Type B pancreatic cell (in vitro differentiated cells): Measurements from ENCODE around the gene TMEM238L. TPM values are rescaled to one million over a fixed set of nuclear protein-coding genes. Genes with fewer than 3 reads are reported as not detected.

ENCODE experiments used
- DNase-seq: peaks from one replicate; pipeline ENCODE4 v3.0.0; 2021; ENCODE audit warnings: mixed read lengths; ENCODE audit not compliant: unreplicated experiment; ENCODE audit errors: extremely low spot score
- H3K27ac Mint-ChIP-seq: 2 replicates; pipeline ENCODE4 v1.8.0; 2021; ENCODE audit warnings: mild to moderate bottlenecking, mixed read lengths
- H3K27me3 Mint-ChIP-seq: 2 replicates; pipeline ENCODE4 v1.8.0; 2021; ENCODE audit warnings: mixed read lengths
- H3K36me3 Mint-ChIP-seq: 2 replicates; pipeline ENCODE4 v1.8.0; 2021; ENCODE audit warnings: mixed read lengths
- H3K4me1 Mint-ChIP-seq: one replicate; pipeline ENCODE4 v1.8.0; 2021; ENCODE audit warnings: mixed read lengths; ENCODE audit not compliant: unreplicated experiment
- H3K4me3 Mint-ChIP-seq: 2 replicates; pipeline ENCODE4 v1.8.0; 2021; ENCODE audit warnings: mild to moderate bottlenecking, mixed read lengths
- H3K9me3 Mint-ChIP-seq: 2 replicates; pipeline ENCODE4 v1.8.0; 2021; ENCODE audit warnings: mixed read lengths
- CTCF ChIP-seq: fragments of 200-600 bp; sonication (generic); conservative IDR thresholded peaks from 2 replicates; pipeline ENCODE4 v1.5.0; 2021; ENCODE audit warnings: antibody characterized with exemption, mild to moderate bottlenecking
- total RNA-seq: library from RNA; stranded (reverse); gene quantifications from 2 replicates; pipeline ENCODE4 v1.2.1, GENCODE V29; 2021; ENCODE audit warnings: low replicate concordance

Gene TMEM238L
- total RNA-seq, 1 donor from 2014 or later: not detected

DNA sequence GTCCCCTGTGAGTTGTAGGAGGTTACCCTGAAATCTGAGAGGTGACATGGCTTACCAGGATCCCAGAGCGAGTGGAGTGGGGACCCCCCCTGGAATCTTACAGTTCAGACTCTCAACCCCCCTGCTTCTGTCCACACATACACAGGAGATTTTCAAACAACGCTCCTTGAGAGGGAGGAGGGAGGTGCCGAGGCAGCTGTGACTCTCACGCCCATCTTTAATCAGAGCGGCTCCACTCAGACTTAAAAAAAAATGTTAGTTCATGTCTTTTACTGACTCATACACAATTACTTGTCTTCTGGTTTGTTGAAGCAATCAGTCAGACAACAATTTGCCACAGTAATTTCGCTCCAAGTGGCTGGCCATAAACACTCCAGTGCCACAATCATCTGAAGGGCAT lies 58.7 kb downstream of the TMEM238L start:
- TF ChIP-seq CTCF: no peak
- no peaks in the 10 kb centered on the region for H3K36me3 Mint-ChIP-seq
- peaks cover 19% of the 10 kb centered on the region for H3K4me1 Mint-ChIP-seq
- no peaks in the 10 kb centered on the region for H3K9me3 Mint-ChIP-seq
- no peak overlapping the region for H3K4me3 Mint-ChIP-seq
- peak overlapping the region; percentile 19 for H3K27ac Mint-ChIP-seq
- DNase-seq: no peak
- peaks cover 21% of the 10 kb centered on the region for H3K27me3 Mint-ChIP-seq

Other genes starting within 250 kb of the TMEM238L start
- gene MYH3, start 146.8 kb downstream of the TMEM238L start, total RNA-seq: 2.4 and 11.2 TPM in 2 replicates
- gene SCO1, start 106.6 kb downstream of the TMEM238L start, total RNA-seq: 34.4 and 35.1 TPM in 2 replicates
- gene ADPRM, start 106.5 kb downstream of the TMEM238L start, total RNA-seq: 7.8 and 9.7 TPM in 2 replicates
- gene TMEM220, start 74.1 kb downstream of the TMEM238L start, total RNA-seq: 3.8 and 7.6 TPM in 2 replicates
- 0.34 and 0.38 TPM in 2 replicates for gene PIRT, start 34.0 kb upstream of the TMEM238L start, total RNA-seq